NCI-H69 (cell line): ENCODE data around the gene CD93.
A peak's percentile ranks its signal among the peaks of the same experiment; 100 is the strongest.

Experiments used
- DNase-seq: peaks from one replicate; lab custom pipeline; 2025; lab: John Stamatoyannopoulos, UW

CD93 gene

DNA sequence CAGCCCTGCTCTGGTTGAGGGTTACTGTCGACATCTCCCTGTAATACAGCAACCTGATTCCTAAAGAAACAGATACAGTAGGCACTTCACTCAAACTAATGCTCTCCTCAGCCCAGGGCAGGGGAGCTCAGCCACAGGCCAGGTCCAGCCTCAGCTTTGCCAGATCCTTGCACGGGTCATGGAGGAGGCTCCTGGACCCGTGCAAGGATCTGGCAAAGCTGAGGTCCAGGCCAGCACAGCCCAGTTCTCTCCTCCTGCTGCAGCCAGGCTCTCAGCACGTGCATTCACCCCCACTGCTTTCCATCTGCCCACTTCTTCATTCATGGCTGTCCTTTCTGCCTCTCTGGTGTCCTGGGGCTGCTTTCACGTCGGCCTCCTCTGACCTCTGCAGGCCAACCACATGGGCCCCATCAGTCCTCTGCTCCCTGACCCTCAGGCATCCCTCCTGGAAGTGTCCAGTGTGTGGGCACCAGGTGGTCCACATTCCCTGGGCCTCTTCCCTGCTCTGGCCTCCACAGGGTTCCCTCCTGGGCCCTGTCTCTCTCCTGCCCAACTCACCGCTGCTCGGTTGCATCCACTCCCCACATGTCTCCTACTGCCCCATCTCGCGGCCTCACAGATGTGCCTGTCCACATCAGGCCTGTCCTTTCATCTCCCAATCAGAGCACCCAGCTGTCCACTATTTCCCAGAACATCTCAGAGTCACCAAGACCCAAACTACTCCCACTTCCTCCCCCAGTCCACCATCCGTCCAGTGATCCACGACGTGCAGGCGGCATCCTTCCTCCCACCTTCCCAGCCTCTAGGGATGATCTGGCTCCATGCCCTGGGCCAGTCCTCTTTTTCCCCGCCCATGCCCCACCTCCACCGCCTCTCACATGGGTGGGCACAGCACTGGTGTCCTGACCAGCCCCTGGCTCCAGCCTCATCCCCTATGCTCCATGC, 11.8 kb upstream of the CD93 start:
- DNase-seq, result no peak

DNA sequence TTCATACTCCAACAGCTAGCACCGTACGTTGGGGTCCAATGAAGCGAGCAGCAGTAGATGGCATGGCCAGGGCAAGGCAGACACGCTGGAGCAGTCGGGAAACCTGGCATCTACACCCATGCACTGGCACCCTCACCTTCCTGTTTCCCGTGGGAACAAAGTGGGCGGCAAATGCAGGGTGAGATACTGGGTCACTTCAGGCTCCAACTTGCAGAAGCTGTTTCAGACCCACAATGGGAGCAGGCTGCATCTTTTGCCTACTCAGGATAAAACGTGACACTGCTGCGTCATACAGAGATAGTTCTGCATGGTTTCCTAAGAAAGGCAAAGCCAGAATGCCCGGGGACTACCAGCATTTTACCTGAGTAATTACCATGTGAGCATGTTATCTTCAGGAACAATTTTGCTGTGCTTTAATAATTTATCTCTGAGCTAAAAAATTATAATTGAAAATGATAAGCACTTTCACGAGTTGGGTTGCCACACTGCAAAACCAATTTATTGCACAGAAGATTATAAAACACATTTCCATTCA, 10.9 kb upstream of the CD93 start:
- DNase-seq, result no peak

GRCh38 chr20:23096097-23096496, 10.0 kb upstream of the CD93 start:
- no peak for DNase-seq

DNA sequence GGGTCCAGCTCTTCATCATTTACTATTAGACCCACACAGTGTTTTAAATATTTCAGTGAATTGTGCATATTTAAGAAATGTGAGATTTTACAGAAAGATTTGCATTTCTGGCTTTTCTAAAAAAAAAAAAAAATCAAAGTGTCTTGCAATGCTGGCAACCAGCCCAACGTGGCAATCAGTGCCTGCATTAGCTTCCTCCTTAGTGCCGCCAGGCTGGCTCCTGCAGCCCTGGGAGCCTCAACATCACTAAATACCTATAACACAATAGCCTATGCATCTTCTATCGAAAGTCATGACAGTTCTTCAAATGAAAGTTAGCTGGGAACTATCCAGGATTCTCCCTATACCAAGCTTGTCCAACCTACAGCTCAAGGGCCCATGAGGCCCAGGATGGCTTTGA, 9.4 kb upstream of the CD93 start:
- no peak for DNase-seq

DNA sequence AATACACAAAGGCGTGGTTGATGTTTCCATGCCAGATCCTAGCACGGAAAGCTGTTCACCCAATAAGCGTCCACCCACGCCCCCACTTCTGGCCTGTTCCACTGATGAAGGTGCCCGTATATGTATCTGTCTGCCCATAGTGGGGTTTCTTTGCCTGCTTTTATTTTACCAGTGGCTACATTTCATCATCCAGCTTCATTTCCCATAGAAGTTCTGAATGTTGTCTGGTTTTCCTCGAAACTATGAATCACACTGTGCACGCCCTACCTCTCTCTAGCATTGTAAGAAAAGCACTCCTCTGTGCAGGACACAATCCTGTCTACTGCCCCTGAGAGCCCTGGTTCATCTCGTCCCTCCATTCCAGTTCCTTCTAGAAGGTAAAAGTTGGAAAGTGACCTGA, 8.8 kb upstream of the CD93 start:
- DNase-seq, result no peak

- no peak for DNase-seq
These were observed 8.2 kb upstream of the CD93 start for GRCh38 chr20:23094213-23094896.

DNA sequence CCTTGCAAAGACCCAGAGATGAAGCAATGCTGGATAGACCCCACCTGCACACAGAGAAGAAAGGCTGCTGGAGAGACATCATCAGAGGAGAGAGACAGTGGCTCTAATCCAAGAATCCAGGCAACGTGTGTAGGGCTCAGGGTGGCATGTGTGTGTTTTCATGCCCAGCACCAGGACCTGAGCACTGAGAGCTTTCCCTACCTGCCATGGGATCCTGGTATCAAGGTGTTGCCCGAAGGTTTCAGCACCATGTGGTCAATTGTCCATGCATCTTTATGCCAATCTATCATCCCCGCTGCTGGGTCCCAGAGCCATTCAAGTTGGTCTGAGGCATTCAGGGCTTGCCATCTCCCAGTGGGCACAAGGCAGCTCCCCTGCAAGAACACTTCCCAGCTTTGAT, 7.5 kb upstream of the CD93 start:
- no peak for DNase-seq

DNA sequence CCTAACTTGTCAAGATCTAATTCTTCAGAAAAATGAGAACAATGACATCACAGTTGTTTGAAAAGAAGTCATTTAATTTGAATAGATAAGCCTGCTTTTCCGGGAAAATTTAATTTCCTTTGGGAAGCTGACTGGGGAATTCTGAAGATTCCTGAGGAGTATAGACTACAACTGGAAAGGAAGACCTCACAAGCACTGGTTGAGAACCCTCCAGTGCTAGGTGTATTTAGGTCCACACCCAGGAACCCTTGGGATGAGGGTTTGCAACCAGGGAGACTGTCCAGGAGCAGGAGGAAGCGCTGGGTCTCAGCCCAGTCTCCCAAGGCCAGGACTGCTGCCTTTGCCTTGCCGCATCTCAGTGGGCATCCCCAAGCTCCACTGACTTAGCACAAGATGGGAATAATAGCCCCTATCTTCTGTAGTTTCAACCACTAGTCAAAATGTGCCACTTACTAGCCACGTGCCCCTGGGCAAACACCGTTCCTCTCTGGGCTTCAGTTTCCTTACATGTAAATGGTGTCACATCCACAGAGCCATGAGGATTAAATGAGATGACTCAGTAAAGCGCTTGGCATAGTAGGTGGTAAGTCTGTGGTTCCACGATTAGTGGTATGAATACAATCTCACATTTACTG, 6.9 kb upstream of the CD93 start:
- no peak for DNase-seq

DNA sequence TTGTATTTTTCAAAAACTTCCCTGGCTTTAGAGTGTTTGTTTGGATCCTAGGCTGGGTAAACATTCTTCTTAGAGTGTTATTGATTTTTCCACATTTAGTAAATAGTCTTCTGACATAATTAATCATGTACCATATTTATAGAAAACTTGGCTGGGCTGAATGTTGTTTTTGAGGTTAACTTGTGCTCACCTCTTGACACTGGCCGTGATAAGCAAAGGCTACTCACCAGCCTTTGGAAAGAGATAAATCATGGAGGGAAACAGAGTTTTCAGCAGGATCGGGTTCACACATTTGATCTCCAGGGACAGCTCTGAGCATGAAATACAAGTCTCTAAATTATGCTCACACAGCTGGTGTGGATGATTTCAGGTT, 6.2 kb upstream of the CD93 start:
- DNase-seq, result peak; percentile 15

- no peak for DNase-seq
These were observed 5.7 kb upstream of the CD93 start for GRCh38 chr20:23091721-23092383.

DNA sequence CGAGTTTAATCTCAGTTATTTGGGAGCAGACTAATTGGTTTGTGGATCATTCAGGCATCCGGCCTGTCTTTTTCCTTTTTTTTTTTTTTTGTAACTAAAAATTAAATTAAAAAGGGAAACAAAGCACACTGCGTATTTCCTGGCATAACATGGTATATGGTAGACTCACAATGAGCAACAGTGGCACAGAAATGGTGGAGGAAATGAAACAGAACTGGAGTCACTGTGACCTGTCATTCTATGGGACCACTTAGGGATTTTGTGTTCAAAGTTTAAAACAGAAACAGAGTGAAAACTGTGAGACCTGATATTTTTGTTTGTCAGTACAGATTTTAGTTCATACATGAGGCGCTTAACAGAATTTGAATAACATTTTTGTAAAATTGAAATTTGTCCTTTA, 4.8 kb upstream of the CD93 start:
- no peak for DNase-seq

- DNase-seq, result no peak
These were observed 4.0 kb upstream of the CD93 start for GRCh38 chr20:23090147-23090546.

DNA sequence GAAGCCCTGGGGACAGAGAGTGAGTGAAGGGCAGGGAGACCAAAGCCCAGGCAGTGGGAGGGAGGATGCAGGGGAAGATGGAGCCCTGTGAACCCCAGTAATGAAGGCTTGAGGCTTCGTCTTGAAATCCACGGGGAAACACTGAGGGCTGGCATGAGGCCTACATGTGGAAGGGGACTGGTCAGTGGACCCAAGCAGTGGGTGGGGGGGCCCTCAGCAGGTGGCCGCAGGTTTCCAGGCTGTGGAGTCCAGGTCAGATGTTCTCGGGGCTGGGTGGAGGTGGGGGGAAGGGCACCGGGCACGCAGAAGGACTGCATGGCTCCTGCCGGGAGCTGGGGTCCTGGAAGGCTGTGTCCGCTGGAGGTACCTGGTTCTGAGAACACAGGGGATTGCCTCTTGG, 2.7 kb upstream of the CD93 start:
- DNase-seq, result no peak

DNA sequence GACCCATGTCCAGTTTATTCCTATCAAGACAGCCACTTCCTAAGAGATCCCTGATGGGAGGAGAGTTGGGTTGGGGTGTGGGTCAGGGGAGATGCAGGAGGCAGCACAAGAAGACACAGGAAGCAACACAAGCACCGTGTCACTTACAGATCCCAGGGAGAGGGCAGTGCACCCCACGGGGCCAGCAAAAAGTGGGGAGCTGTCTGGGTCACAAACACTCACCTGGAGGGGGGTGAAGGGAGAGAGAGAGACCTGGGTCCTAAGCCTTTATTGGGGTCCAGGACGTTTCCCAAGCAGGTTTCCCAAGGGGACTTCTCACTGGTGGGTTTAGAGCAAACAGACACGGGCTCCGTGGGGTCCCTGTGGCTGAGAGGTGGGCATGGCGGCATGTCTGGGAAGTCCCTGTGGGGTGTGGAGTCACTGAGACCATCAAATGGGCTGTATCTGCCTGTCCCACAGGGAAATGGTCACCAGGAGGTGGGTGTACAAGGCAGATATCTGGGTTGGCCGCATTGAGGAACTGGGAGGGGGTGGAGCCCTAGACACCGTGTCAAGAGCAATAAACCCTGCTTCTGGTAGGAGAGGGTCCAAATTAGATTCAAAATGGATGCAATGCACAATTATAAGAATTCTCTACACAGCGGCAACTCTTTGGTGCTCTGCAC, 1.6 kb upstream of the CD93 start:
- DNase-seq, result no peak

DNA sequence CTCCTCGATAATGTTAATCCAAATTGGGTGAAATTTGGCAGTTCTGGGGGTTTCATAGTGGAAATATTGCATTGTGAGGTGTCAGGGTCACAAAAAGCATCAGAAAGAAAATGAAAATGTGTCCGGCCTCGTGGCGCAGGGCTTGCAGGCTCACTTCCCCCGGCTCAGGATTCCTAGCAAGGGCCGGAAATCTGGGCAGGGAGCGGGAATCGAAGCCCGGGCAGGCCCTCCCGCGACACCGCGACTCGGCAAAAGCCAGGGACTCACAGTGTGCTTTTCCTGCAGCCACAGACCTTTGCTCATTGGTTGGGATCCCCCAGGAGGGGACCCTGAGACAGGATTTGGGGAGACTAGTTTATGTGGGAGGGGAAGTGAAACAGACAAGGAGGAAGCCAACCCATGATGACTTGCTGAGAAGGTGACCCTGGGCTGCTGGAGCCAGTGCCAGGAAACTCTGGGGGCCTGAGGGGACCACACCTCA, 847 bp upstream of the CD93 start:
- no peak for DNase-seq

DNA sequence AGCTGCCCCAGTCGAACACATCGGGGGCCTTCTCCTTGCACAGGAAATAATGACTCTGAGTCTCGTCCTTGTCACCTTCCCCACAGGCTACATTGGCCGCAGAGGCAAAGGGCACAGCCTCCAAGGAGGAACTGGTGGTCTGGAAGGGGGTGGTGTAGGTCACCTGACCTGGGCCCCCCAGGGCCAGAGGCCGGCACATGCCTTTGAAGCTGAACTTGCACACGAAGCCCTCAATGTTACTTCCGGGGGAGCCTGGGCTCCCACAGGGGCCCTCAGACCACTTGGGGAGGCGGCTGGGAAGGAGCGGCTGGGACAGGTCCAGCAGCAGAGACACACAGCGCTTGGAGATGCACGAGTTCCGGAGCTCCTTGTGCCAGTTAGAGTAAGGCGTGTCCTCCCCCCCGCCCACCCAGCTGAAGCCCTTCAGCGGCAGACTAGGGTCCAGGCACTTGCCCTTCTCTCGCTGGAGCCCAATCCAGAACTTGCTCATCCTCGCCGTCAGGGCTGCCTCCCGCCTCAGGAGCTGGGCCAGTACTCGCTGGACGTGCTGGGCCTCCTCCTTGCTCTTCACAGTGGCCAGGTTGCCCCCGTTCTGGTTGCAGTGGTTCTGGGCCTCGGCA, 578 bp downstream of the CD93 start:
- DNase-seq, result no peak

DNA sequence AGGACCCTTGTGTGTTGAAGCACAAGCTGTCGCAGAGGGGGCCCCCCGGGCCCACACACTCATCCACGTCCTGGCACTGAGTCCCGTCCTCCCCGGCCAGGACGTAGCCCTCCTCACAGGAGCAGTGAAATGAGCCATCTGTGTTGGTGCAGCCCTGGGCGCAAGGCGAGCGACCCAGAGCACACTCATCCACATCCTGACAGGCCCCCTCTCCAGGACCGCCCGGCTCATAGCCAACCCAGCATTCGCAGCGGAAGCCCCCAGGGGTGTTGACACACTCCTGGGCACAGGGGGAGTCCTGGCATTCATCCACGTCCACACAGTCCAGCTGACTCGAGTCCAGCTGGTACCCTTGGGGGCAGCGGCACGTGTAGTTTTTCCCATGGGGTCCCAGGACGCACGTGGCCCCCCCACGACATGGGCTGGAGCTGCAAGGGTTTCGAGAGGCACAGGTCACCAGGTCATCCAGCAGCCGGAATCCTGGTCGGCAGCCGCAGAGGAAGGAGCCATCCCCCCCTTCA, 1.2 kb downstream of the CD93 start:
- DNase-seq, result no peak

DNA sequence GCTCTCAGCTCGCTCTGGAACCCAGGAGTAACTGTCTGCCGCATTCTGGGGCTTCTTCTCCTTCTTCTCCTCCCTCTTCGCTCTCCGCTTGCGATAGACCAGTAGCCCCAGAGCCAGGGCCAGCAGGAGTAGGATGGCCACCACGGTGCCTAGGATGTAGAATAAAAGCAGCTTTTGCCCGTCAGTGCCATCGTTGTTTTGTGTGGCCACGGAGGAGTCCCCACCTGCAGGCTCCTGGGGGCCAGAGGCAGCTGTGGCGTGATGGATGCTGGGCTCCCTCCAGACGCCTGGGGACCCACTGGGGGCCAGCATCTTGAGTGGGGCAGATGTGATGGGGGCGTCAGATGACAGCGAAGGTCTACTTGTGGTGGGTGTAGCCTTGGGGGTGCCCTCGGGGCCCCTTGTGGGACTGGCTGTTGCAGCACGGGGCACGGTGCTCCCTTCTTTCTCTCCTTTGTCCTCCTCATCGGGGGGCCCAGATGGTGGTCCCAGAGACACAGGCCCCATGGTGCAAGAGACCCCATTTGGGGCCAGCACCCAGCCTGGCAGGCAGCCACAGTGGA, 1.8 kb downstream of the CD93 start:
- DNase-seq, result no peak

DNA sequence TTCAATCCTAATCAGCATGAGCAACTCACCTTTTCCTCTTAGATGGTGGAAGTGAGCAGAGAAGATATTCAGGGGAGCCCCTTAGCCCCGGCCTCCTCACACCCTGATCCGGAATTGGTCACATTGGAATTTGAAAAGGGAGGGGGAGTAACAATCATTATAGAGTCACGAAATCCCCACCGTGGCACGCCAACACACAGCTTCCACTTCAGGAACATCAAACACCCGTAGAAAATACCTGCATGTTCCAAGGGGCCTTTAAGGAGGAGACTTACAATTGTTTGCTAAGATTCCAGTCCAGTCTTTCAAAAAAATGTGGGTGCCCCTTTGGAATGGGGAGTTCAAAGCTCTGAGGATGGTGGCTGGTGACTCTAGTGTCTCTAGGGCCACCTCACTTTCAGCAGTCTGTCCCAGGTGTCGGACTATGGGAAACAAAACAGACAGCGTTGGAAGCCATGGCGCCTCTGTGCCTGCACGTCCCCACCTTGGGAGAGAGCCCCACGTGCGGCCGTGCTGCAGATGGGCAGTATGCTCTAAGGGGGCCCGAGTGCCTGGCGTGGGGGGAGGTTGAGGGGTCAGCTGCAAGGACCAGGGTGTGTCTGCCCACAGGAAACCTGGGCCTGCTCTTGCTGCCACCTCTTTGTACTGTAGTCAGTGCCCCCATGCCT, 2.4 kb downstream of the CD93 start:
- DNase-seq, result no peak
